ENCODE results near the gene MYO5B.

Gene MYO5B

DNA sequence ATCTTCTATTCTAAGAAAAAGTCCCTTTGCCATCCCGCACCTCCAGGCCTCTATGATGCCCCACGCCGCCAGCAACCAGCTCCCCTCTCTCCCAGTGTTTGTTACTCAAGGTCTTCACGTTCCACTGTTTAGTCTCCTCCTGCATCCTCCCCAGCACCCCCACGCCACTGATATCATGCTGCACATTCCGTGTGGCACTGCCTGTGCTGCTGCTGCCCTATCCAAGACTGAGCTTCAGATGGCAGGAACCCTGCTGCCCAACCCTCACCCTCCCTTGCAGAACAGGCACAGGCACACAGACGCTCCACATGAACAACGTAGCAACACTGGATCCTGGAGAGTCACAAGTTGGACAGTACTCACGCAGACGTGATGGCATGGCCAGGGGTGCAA lies 35.3 kb downstream of the MYO5B start:
- intact Hi-C loops (cut with DNase I): no loop called here
- DNase-seq: peak in 1 of 42 donors; percentile 25

DNA sequence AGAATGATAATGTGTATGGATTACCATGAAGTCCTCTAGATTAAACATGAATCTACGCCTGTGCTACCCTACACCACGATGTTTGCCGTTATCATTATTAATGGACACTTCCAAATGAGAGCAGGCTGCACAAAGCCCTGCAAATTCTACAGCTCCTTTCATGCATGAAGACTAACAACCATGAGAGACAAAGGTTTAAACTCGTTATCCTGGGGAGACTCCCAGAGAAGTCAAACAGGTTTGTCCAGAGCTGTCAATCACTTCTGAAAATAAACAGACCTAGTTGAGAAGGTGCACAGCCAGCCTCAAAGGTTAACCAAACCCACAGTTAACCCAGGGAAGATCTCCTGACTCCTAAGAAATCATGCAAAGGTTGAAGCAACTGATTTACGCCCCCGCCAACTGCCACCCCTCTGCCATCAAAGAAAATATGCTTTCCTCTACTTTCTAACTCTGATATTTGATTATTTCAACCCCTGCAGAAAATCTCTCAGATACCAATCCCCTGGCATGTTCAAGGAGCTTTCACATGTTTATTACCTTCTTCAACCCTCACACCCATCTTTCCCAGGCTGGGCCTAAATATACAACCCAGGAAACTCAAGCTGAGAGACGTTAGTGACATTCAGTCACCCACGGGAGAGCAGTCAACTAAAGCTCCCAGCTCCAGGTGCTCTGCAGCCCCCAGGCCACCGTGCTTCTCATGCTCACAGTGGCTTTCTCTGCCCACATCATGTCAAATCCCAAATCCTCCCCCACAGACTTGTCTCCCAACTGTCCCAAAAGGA lies 35.9 kb downstream of the MYO5B start:
- intact Hi-C loops (cut with DNase I): no loop called here
- DNase-seq: no peak

DNA sequence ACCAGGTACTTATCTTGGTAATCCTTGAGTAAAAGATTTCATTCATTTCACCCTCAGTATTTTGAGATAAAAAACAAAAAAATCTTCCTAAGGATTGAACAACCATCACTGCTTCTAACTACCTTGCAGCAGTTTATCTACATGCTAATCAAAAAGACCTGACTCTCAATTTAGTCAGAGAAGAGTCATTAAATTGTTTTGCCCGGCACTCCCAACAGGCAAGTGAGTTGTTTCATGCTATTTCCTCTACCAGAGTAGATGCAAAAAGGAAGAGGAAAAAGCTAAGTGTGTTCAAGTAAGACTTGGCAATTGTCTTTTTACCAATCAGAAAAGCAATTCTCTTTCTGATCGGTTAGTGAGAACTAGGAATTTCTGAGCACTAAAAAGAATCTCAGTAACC lies 39.5 kb downstream of the MYO5B start:
- intact Hi-C loops (cut with DNase I): no loop called here
- no peak for DNase-seq

DNA sequence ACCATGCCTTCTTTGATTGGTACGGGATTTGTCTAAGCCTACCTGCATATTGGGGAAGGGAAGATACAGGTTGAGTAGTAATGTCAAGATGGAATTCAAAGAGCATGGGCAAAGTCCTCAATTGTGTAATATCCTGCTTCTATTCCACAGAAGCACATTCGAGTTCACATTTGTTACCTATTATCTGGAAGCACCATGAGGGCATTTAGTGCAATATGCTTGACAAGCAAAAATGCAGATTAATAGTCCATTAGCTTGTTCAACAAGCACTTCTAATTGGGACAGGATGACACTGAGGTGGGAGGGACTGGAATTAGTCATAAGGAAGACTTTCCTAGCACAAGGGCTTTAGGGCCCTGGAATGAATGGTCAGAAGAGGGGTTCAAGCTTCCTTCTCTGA lies 40.5 kb downstream of the MYO5B start:
- no peak for DNase-seq
- intact Hi-C loops (cut with DNase I): no loop called here

DNA sequence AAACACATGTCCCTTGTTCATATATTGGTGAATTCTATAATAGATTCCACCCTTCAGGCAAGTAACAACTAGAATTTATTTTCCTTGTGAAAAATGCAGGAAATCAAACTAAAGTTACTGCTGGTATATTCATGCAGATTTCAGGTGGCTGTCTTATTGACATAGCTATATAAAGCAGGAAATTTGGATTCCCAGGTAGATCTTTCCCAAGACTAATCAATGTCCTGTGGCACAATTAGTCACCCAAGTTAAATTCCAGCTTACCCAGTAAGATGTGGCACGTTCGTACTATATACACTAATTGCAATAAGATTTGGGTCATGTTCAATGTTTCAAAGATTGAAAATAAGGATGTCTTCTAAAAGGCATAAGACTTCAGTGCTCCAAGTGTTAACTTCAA lies 42.0 kb downstream of the MYO5B start:
- intact Hi-C loops (cut with DNase I): no loop called here
- DNase-seq: no peak

DNA sequence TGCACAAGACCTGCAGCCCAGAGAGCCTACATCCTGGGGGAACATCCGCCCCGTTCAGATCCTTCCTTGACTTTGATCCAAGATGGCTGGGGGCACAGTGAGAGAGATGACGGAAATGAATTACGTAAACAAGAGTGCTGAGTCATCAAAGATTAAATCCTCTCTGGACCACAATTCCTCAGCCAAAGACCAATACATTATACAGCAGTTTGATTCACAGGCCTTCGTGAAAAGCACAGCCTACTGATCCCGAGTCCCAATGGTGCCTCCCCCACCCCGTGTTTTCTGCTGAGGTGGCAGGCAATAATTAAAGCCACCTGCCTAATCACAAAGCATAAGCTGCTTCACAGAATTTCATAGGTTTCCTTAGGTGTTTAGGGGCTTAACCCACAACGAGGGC lies 43.0 kb downstream of the MYO5B start:
- intact Hi-C loops (cut with DNase I): no loop called here
- no peak for DNase-seq

DNA sequence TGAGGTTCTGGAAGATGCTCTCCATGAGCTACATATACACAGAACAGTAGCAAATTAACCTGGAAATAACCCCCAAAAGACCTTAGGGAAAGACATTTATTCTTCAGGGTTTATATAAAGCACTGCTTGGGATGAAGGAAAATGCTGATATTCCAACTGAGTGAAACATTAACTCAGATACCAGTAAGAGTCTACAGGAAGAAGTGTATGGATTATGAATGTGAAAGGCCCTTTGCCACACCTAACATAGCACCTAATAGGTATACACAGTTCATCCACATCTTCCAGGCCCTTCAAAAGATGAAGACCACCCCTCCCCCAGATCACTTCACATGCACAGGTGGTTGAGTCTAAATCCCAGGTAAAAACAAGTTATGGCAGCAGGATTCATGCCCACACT lies 50.4 kb downstream of the MYO5B start:
- no peak for DNase-seq
- intact Hi-C loops (cut with DNase I): no loop called here

DNA sequence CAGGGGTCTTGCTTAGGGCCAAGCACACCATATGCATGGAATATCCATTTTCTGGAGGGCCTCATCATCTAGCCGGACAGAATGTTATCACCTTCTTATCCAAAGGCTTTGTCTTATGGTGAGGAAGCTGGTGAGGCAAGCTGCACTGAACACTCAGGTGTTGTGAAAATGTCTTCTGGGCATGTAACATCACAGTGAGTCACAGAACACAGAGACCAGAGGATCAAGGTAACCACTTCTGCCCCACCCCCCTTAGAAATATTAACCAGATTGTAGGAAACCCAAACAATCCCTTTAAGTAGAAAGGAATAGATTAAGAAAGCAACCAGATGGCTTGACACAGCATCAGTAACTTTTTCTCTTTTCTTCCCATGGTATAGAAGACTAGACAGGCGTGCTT lies 51.1 kb downstream of the MYO5B start:
- no peak for DNase-seq
- intact Hi-C loops (cut with DNase I): no loop called here

DNA sequence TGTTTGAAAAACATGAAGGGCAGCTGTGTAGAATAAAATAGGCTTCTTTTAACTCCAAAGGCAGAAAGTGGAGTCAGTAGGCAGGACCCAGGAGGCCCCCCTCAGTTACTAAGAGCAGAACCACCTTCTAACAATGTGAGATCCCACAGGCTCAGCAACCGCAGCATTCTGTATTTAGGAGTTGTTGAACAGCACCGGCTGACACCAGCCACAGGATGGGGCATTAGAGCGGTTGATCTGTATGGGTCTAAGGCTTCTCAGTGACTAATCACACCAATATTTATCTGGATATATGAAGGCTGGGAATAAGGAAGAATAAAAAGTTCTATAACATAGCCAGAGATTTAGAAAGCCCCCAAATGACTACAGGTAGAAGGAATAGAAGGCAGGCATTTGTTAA lies 51.7 kb downstream of the MYO5B start:
- intact Hi-C loops (cut with DNase I): no loop called here
- no peak for DNase-seq

DNA sequence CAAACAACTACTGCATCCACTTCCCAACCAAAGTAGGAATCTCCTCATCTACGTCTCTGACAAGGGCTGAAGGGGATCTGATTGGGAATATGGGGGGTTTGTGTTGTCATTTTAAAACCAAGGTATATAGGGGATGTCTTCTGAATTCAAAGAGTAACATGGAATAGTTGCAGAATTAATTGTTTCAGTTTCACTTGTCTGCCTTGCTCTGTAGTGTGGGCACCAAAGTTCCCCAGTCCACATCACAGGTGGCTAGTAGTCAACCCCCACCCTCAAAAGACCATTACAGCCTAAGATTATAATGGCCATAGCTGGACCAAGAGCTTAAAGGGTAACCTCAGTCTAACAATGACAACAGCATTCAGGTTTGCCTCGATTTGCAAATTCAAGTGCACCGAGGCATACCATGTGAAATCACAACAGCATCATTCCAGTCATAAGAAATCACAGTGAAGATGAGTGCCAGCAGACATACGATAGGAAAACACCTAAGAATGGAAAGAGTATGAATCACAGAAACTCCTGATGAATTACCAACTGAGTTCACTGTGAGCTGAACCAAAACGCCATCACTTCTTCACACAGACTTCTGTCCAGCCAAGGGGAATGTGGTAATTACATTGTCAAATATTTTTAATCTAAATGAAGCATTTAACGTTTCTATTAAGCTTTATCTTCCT lies 52.4 kb downstream of the MYO5B start:
- intact Hi-C loops (cut with DNase I): no loop called here
- no peak for DNase-seq

DNA sequence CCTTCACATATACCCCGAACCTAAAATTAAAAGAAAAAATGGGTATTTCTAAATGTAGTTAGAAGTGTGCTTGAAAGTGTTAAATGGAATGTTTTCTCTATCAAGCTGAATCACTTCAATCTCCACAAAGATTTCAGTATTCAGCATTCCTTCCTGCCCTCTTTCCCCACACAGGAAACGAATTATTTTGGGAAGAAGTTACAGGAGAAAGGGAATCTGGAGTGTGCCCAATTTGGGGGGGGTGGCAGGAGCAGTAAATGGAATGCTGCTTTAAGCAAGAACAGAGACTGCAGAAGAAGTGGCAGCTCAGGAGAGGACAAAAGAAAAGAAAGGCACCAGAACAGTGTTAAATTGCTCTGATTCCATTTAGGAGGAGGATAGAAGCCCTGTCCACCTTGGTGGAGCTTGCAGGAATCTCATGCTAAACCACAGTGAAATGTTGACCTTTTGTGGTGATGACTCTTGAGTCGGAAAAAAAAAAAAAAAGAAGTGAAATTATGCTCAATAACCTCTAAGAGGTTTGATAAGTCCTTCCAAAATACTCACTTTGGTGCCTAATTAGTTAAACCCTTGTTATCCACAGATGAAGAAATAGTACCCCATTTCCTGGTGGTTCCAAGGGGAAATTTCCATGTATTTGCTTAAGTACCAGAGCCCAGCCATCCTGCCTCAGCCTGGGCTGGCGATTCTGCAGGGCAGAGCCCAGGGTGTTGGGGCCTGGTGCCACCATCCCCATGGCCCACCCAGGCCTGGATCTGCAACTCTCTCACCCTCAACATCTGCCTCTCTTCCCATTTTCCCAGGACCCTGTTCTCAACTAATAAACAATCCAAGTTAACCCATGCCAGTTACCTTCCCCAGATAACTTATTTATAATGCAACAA lies 56.5 kb downstream of the MYO5B start:
- no peak for DNase-seq
- intact Hi-C loops (cut with DNase I): no loop called here

DNA sequence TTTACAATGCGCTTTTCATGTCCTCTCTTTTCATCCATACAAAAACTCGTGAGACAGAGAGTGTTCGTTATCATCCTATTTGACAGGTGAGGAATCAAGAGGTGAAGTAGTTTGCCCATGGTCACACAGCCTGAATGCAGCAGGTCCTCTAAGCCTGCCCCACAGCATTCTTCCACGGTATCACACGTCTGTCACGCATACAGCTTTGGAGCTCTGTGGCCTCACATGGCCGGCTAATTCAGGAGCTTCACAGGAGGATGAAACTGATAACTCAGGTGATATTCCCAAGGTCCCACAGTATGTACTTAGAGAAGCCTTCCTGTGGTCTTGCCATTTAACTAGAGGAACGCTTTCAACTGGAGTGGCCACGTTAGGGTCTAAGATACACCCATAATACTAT lies 59.0 kb downstream of the MYO5B start:
- intact Hi-C loops (cut with DNase I): no loop called here

DNA sequence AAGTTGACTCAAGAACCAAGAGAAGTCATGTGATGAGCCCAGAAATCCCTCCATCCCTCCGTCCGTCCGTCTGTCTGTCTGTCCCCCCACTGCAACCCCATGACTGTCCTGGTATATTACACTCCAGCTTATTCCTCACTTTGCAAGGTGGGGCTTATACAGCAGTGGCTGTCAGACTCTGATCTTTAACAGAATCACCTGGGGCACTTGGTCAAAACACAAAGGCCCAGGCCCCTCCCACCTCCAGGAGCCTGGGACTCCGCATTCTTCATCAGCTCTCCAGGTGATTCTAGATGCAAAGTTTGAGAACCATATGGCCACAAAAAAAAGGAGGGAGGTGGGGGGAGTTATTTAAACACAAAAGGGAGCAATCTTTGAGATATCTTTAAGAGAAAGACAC lies 61.4 kb downstream of the MYO5B start:
- intact Hi-C loops (cut with DNase I): no loop called here
- no peak for DNase-seq

More for the DNA sequence above, 59.0 kb downstream of the MYO5B start:
- no peak for DNase-seq

DNA sequence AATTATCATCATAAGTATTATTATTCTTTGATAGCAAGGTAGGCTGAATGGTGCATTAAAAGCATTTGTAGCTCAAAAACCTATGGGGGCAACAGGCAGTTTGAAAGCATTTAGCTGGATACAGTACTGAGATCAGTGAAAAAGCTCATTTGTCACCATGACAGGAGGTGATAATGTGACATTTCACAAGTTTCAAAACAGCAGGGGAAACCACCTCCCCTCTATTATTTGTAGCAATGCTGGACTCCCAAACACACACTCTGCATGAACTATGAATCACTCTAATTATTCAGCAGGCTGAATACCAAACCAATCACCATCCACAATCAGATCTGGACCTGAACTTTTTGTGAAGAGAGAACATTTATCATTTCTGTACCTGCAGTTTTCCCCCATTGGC lies 63.4 kb downstream of the MYO5B start:
- DNase-seq: no peak
- intact Hi-C loops (cut with DNase I): no loop called here

DNA sequence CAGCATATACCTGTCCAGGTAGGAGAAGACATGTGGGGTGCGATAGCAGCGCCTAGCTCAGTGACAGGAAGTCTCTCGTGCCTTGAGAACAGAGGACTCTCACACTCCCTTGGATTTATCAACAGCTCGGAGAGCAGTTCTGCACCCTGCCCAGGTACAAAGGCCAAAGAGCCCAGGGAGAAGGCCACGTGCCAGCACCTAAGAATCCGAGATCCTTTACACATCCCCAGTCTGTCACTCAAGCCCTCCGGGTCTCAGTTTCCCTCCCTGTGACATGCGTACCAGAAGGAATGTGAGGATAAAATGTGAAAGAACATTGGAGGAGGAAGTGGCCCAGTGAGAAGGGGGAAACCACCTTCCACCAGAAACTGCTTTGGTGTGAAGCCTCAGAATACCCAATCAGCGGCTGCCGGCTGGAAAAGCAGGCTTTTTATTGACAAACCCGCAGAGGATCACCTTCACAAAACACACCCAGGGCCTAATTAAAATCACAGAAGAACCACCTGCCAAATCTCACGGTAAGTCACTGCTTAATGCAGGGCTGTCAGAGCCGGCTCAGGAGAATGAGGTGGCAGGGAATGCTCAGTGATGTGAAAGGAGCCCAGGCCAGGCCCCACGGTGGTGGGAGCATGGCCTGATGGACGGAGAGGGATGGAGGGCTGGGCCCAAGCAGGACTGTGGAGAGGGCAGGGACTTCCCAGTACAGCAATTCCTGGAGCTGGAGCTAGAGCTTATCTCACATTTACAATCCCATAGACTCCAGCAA lies 66.3 kb downstream of the MYO5B start:
- intact Hi-C loops (cut with DNase I): no loop called here
- no peak for DNase-seq

DNA sequence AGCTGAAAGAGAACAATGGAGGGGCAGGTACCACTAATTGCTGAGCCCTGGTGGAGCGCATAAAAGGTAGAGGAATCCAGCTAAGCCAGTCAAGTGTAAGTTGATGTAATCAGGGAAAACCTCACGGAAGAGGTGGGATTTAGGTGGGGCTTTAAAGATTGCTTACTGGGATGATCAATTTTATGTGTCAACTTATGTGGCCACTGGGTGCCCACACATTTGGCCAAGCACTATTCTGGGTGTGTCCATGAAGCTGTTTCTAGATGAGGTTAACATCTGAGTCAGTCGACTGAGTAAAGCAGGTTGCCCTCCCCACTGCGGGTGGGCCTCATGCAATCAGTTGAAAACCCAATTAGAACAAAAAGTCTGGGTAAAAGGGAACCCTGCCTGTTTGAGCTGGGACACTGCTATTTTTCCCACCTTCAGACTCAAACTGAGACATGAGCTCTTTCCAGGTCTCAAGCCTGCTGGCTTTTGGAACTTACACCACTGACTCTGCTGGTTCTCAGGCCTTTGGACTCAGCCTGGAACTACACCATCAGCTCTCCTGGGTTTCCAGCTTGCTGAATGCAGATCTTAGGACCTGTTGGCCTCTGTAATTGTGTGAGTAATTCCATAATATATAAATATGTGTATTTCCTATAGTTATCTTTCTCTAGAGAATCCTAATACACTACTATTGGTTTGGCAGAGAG lies 67.3 kb downstream of the MYO5B start:
- intact Hi-C loops (cut with DNase I): no loop called here
- DNase-seq: no peak

DNA sequence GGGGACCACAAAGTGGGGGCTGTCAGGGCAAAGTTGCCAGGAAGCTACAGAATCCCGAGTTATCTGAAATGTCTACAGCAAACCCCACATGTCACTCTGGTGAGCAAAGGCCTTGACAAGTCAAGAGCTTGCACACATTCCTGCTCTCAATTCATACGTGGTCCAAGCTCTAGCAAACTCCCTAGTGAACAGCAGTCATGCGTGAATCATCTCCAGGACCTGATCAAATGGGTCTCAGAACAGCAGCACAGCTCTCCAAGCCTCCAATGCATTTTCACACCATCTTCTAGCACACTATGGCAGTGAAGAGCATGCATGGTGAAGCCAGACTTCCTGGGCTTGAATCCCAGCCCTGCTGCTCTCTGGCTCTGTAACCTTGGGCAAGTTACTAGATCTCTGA lies 68.5 kb downstream of the MYO5B start:
- DNase-seq: no peak
- intact Hi-C loops (cut with DNase I): no loop called here

DNA sequence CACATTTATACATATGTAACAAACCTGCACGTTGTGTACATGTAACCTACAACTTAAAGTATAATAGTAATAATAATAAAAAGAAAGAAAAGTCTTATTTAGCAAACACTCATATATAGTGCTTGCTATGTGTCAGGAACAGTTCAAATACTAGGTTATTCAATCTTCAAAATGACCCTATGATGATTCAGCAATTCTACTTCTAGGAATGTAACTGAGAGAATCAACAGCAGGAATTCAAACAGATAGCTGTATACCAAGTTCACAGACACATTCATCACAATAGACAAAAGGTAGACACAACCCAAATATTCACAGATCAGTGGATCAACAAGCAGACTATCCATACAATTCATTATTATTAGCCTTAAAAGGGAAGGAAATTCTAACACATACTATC lies 69.5 kb downstream of the MYO5B start:
- intact Hi-C loops (cut with DNase I): no loop called here
- no peak for DNase-seq

DNA sequence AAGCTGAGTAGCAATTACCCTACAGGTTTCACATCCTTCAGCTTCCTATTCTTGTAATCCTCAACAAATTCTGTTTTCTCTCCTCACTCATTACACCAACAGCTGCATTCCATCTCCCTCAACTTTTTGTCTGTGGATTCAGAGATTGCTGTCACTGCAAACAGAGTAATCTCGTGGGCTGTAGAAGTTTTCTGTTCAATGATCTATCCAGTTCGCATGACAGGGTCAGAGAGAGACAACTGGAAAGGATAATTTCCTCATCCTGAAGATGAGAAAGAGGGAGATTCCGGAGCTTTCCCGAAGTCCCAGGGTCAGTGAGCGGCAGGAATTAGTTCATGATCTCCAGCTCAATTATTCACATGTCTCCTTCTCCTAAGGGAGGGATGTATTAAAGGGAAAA lies 75.7 kb downstream of the MYO5B start:
- intact Hi-C loops (cut with DNase I): no loop called here
- no peak for DNase-seq

Measured in head of caudate nucleus (tissue), 42 donors.